Psoas muscle (tissue), 8 donors: ENCODE results near the gene LAG3. TPM values are rescaled to one million over a fixed set of nuclear protein-coding genes. Genes with fewer than 3 reads are reported as not detected.

Experiments
- ATAC-seq, 4 donors: fragments of 200-7000 bp; cut with Tn5 transposase; one replicate each; pipeline ENCODE4 v1.9.1; 2020; ENCODE audit warnings: moderate library complexity in 3 of 4, mild to moderate bottlenecking in 2 of 4
- DNase-seq, 2 donors: peaks; one replicate each; pipeline ENCODE4 v3.0.0-alpha.2; 2020
- H3K27ac ChIP-seq: fragments of 200-600 bp; one replicate; pipeline ENCODE4 v1.8.0; 2022
- H3K27me3 ChIP-seq, 3 donors: fragments of 200-600 bp in 1 of 3; one replicate each; pipeline versions ENCODE4 v1.6.1 to v1.8.0; 2013 to 2022; ENCODE audit warnings: low read length in 2 of 3, mild to moderate bottlenecking in 2 of 3, moderate library complexity in 1 of 3; ENCODE audit not compliant: insufficient read depth in 3 of 3
- H3K36me3 ChIP-seq, 2 donors: fragments of 200-600 bp in 1 of 2; one replicate each; pipeline versions ENCODE4 v1.6.1 to v1.8.0; 2013 to 2022; ENCODE audit warnings: low read depth in 1 of 2, mild to moderate bottlenecking in 1 of 2, moderate library complexity in 1 of 2; ENCODE audit not compliant: insufficient read depth in 1 of 2
- H3K4me1 ChIP-seq: fragments of 200-600 bp; one replicate; pipeline ENCODE4 v1.8.0; 2022
- H3K4me3 ChIP-seq: fragments of 200-600 bp; one replicate; pipeline ENCODE4 v1.8.0; 2022; ENCODE audit warnings: mild to moderate bottlenecking
- H3K9me3 ChIP-seq: fragments of 200-600 bp; one replicate; pipeline ENCODE4 v1.8.0; 2022
- WGBS, 3 donors: extraction: QIAGEN DNeasy Blood & Tissue Kit; methylation state at CpG; one replicate each; pipeline versions ENCODE4 v1.1.6 to v1.1.7; 2013; 5-methylcytosine and 5-hydroxymethylcytosine counted together
- intact Hi-C, 2 donors: fragments of 100-400 bp; cut with DNase I; formaldehyde crosslinking; loops; one replicate each; pipeline versions ENCODE4 v1.11.0 to v1.14.2; 2022
- polyA plus RNA-seq, 3 donors: library from polyadenylated mRNA; stranded (reverse); fragments of 200-250 nt; gene quantifications; one replicate each; pipeline ENCODE4 v1.2.3, GENCODE V29; 2013
- total RNA-seq, 4 donors: library from RNA; stranded (reverse); fragmentation: NEBNext Ultra II Directional in 2 of 4; extraction: Animal tissue kit (Norgen Biotek cat#: 25700) in 2 of 4; gene quantifications; one replicate each; pipeline versions ENCODE4 v1.2.1 to v1.2.4, GENCODE V29; 2021 to 2023
- TF ChIP-seq, protein P1 (sequence below): fragments of 200-600 bp; IDR thresholded peaks from one replicate; pipeline ENCODE4 v1.8.0; 2022; ENCODE audit warnings: antibody characterized with exemption
- donor health status: healthy with polysubstance abuse.
- donor health status: DM: no; HTN: no; CAD: no; lungs with moderate emphysema.
- donor health status: Bipolar disorder and iron deficiency.
- donor health status: healthy.
- donor health status: DM: yes; HTN: yes; CAD: no.
- donor health status: DM: no; HTN: no; CAD: no.
- donor health status: DM: no; HTN: no; CAD: no.
- donor health status: DM: yes; HTN: yes; CAD: no.

The LAG3 gene
- total and polyA plus RNA-seq, 7 donors, result 0.05 to 0.24 (median 0.08) TPM; not detected in 3

DNA sequence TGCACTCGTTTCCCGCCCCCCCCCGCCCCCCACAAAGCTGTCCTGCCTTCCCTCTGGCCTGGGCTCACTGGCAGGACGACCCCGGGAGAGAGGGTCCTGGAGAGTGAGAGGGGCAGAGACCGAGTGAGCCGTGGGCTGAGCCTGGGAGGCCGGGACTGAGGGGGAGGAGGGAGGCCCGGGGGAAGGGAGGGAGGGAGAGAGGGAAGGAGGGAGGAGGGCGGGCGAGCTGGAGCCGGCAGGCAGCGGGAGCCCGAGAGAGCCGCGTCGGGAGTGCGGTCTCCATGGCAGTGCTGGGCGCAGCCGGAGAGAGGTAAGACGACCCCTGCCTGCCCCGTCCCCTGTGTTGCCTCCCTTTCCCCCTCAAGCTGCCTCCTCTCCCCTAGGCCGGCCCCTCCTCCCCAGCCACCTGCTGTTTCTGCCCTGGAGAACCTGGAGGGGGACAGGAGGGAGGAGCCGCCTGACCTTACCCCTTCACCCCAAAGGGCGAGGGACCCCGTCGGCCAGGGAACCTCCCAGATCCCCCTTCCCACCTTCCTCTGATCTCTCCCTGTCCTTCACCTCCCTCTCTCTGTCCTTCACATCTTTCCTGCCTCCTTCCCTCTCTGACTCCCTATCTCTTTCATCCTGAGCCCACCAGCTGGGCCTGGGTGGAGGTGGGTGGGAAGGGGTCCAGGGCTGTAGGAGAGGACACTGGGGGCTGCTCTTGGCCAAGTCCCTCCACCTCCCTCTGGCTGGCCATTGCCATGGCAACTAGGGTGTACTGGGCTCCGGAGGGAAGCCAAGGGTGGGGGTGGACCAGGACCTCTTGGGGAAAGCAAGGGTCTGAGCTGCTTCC is 49.5 kb downstream of the LAG3 start, which contains the start of gene GPR162:
Gene GPR162 (plus strand): TSS at position 231 of the 835 bp plus-strand sequence. CDS start 2,078 bp downstream, outside the sequence.
- intact Hi-C loops, result loop anchor here in 1 of 2 donors (10.0 kb wide), 1 partner anchor 67 kb away; the partner anchor contains the start of gene MLF2
- TF ChIP-seq, protein P1, sequence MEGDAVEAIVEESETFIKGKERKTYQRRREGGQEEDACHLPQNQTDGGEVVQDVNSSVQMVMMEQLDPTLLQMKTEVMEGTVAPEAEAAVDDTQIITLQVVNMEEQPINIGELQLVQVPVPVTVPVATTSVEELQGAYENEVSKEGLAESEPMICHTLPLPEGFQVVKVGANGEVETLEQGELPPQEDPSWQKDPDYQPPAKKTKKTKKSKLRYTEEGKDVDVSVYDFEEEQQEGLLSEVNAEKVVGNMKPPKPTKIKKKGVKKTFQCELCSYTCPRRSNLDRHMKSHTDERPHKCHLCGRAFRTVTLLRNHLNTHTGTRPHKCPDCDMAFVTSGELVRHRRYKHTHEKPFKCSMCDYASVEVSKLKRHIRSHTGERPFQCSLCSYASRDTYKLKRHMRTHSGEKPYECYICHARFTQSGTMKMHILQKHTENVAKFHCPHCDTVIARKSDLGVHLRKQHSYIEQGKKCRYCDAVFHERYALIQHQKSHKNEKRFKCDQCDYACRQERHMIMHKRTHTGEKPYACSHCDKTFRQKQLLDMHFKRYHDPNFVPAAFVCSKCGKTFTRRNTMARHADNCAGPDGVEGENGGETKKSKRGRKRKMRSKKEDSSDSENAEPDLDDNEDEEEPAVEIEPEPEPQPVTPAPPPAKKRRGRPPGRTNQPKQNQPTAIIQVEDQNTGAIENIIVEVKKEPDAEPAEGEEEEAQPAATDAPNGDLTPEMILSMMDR, result no peak
- H3K27me3 ChIP-seq, result peaks cover 0 to 51% (median 11%) of the 10 kb centered on the region in 3 donors
- no peak within 1 kb of the TSS for H3K27ac ChIP-seq
- peak within 1 kb of the TSS; percentile 60 for H3K4me3 ChIP-seq
- 1 to 3% (median 3%) methylated on average over 5 to 28 of the region's 28 CpGs for WGBS, 3 donors
- ATAC-seq (peak; percentile 17 to 38 (median 26)), DNase-seq (peak; percentile 55 to 72)
- no peaks in the 10 kb centered on the region for H3K9me3 ChIP-seq
- H3K36me3 ChIP-seq, result no peaks in the 10 kb centered on the region
- H3K4me1 ChIP-seq, result peaks cover 3% of the 10 kb centered on the region

DNA sequence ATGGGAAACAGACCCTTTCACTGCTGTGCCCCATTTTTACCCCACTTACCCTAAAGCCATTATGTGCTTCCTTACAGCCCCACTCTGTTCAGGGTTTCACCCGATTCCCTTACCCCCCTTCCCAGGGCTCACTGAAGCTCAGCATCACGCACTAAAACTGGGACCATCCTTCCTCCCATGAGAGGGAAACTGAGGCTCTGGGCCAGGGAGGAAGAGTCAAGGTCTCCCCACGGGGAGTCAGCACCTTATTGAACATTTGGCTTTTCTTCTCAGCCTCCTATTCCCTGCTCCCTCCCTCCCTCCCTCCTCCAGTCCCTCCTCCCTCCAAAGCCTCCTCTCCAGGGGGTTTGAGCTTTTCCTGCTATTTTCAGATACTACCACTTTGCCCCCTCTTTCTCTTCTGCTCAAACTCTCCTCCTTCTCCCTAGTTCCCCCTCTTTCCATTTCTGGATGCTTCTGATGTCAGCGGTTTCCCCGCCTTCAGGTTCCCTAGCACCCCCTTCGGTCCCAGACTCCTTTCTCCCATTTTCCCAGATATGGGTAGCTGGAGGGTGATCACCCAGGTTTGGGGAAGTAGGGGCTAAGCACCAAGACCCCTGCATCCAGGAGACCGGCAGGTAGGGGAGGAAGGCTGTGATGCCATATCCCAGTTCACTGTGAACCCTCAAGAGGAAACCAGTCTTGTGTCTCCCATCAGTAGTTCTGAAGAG is 50.3 kb downstream of the LAG3 start:
- H3K27ac ChIP-seq, result no peak overlapping the region

DNA sequence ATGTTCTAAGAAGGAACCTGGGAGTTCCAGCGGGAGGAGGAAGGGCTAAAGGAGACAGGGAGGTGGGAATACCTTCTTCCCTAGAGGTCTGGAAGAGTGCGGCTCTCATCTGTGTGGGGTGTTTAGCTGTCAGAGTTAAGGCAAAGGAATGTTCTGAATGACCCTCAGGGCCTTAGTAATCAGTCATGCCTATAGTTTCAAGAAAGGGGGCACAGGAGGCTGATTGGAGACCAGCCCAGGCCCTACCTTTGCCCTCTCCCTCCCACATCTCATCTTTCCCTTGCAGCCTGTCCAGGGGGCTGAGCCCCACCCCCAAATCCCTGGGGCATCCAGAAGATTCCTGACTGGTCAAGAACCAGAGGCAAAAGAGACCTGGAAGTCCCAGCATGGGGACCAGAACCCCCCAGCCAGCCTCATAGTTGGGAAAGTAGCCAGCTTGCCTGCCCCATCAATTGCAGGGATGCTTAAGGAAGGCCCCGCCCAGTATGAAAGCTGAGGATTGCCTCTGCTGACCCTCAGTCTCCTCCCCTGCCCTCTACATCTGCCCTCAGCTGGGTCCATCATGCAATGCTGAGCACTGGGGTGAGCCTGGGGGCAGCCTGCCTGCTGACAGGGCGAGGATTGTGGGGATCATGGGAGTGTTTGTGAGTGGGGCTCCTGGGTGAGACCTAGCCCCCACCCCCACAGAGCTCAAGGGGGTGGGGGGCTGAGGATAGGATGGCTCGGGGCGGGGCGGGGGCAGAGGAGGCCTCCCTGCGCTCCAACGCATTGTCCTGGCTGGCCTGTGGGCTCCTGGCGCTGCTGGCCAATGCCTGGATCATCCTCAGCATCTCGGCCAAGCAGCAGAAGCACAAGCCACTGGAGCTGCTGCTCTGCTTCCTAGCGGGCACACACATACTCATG is 51.1 kb downstream of the LAG3 start:
- Histone ChIP-seq H3K36me3 (no peaks in the 10 kb centered on the region), H3K27me3 (peaks cover 0 to 60% (median 11%) of the 10 kb centered on the region in 3 donors), H3K4me3 (no peak overlapping the region), H3K9me3 (no peaks in the 10 kb centered on the region), H3K27ac (no peak overlapping the region), H3K4me1 (peaks cover 3% of the 10 kb centered on the region)
- TF ChIP-seq, protein P1, result no peak
- WGBS, 3 donors, result 72 to 79% (median 78%) methylated on average over 12 of the region's 12 CpGs
- ATAC-seq (no peak), DNase-seq (no peak)
- intact Hi-C loops, result loop anchor here in 1 of 2 donors (10.0 kb wide), 1 partner anchor 69 kb away; the partner anchor contains the start of gene MLF2

More for the DNA sequence above, 50.3 kb downstream of the LAG3 start:
- TF ChIP-seq, protein P1, result no peak
- ATAC-seq (no peak), DNase-seq (no peak)
- no peaks in the 10 kb centered on the region for H3K36me3 ChIP-seq
- intact Hi-C loops, result loop anchor here in 1 of 2 donors (10.0 kb wide), 1 partner anchor 68 kb away; the partner anchor contains the start of gene MLF2
- H3K4me1 ChIP-seq, result peaks cover 3% of the 10 kb centered on the region
- H3K9me3 ChIP-seq, result no peaks in the 10 kb centered on the region
- WGBS, 3 donors, result 65 to 70% (median 65%) methylated on average over 7 of the region's 7 CpGs
- H3K4me3 ChIP-seq, result peak overlapping the region; percentile 60
- H3K27me3 ChIP-seq, result peaks cover 0 to 58% (median 11%) of the 10 kb centered on the region in 3 donors
